GM19043 (cell line): Measurements from ENCODE around the gene IGSF9.

Source experiments
- ATAC-seq: cut with Tn5 transposase; IDR thresholded peaks from one replicate; pipeline ENCODE4 v1.9.1; 2021; ENCODE audit warnings: low read depth; ENCODE audit not compliant: unreplicated experiment

Gene IGSF9

GRCh38 chr1:159879977-159880376 is 65.4 kb downstream of the IGSF9 start:
- no peak for ATAC-seq

GRCh38 chr1:159879136-159879535 is 66.3 kb downstream of the IGSF9 start:
- ATAC-seq = no peak

GRCh38 chr1:159877695-159878444 is 67.5 kb downstream of the IGSF9 start:
- no peak for ATAC-seq
